ENCODE measurements around the gene ZNF304.
"Not testable (repeated sequence)": the region's sequence is repeated elsewhere in the genome, so short reads cannot be mapped to it uniquely, and the experiment has no call there.

The ZNF304 gene

GRCh38 chr19:57362997-57363687 is 12.1 kb downstream of the ZNF304 start, which contains the start of the genes TRAPPC2B and ZNF547:
TRAPPC2B (plus strand) TSS chr19:57363551; CDS start chr19:57364834, 1,283 bp downstream.
ZNF547 (plus strand) TSS chr19:57363551; CDS start chr19:57368556, 5,005 bp downstream.
- DNase-seq, result peak; percentile 98

GRCh38 chr19:57363688-57364181 is 12.7 kb downstream of the ZNF304 start:
- no peak for DNase-seq

GRCh38 chr19:57366776-57367175 is 15.7 kb downstream of the ZNF304 start:
- DNase-seq, result no peak

- DNase-seq, result no peak
Observed at GRCh38 chr19:57374179-57374578, 23.1 kb downstream of the ZNF304 start.

- not testable (repeated sequence) for DNase-seq
Observed at GRCh38 chr19:57374647-57375046, 23.6 kb downstream of the ZNF304 start.

GRCh38 chr19:57376151-57376550 is 25.1 kb downstream of the ZNF304 start:
- no peak for DNase-seq

- no peak for DNase-seq
Observed at GRCh38 chr19:57377498-57378146, 26.6 kb downstream of the ZNF304 start.

- no peak for DNase-seq
Observed at GRCh38 chr19:57380923-57381322, 29.9 kb downstream of the ZNF304 start.

GRCh38 chr19:57382806-57383488 is 31.9 kb downstream of the ZNF304 start:
- DNase-seq, result no peak

GRCh38 chr19:57389194-57389729 is 38.2 kb downstream of the ZNF304 start:
- no peak for DNase-seq

GRCh38 chr19:57389730-57390598 is 38.9 kb downstream of the ZNF304 start, which contains the start of gene ZNF548:
ZNF548 (plus strand) TSS chr19:57389854; CDS start chr19:57390100, 246 bp downstream.
- peak; percentile 97 for DNase-seq

- DNase-seq, result no peak
Observed at GRCh38 chr19:57395710-57396109, 44.6 kb downstream of the ZNF304 start.

GRCh38 chr19:57398868-57399267 is 47.8 kb downstream of the ZNF304 start:
- no peak for DNase-seq

GRCh38 chr19:57403737-57404563 is 52.9 kb downstream of the ZNF304 start:
- no peak for DNase-seq

GRCh38 chr19:57406516-57407123 is 55.5 kb downstream of the ZNF304 start:
- DNase-seq, result peak; percentile 76

Data from KG1 (cell line).